Stimulated activated CD8-positive, alpha-beta memory T cell treated with anti-CD3 and anti-CD28 coated beads, Interleukin-7, amount 100 ng/mL, for 48 hours (primary cell): ENCODE measurements around the gene HTT-AS.
A peak's percentile ranks its signal among the peaks of the same experiment; 100 is the strongest.
"Not testable (repeated sequence)": the region's sequence is repeated elsewhere in the genome, so short reads cannot be mapped to it uniquely, and the experiment has no call there.

ENCODE experiments used
- DNase-seq, 2 donors: peaks; one replicate each; pipeline ENCODE4 v3.0.0-alpha.2; 2020; ENCODE audit warnings: low read depth in 1 of 2; ENCODE audit errors: extremely low read depth in 1 of 2

HTT-AS gene

GRCh38 chr4:3074078-3074845 is at the start of gene HTT-AS, which contains the start of gene HTT:
Gene HTT-AS (minus strand): TSS chr4:3074538.
Gene HTT (plus strand): TSS chr4:3074681. CDS start chr4:3074826, 145 bp downstream.
- DNase-seq, result peak; percentile 85 to 95

- no peak for DNase-seq
These were observed 48.9 kb upstream of the HTT-AS start for GRCh38 chr4:3123181-3123671.

- no peak for DNase-seq
These were observed 47.8 kb upstream of the HTT-AS start for GRCh38 chr4:3122081-3122563.

DNA sequence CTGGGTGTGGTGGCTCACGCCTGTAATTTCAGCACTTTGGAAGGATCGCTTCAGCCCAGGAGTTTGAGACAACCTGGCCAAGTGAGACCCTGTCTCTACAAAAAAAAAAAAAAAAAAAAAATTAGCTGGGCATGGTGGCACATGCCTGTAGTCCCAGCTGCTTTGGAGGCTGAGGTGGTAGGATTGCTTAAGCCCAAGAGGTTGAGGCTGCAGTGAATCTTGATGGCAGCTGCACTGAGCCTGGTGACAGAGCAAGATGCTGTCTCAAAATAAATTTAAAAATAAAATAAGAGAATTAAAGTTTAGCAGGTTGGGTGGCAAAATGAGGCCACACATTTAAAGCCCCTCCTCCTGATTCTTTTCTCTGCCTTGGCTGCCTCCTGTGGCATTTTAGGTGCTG is 47.3 kb upstream of the HTT-AS start:
- DNase-seq, result no peak

- DNase-seq, result no peak
These were observed 46.8 kb upstream of the HTT-AS start for GRCh38 chr4:3121110-3121509.

GRCh38 chr4:3119464-3119863 is 45.1 kb upstream of the HTT-AS start:
- no peak for DNase-seq

DNA sequence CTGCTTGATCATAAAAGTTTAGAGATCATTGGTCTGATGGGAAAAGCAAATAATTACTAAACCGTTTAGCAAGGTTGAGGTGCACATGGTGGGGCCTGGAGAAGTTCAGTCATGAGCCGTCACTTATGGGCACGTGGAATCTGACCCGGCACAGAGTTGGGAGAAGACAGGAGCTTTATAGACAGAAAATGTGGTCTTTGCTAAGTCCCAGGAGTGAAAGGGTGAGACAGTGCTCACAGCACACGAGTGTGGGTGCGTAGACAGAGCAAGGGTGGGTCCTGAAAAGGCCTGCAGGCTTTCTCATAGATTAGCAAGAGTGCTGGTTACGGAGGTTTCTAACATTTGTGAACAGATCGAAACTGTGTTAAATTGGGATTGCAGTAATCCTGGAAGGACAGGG is 44.0 kb upstream of the HTT-AS start:
- no peak for DNase-seq

DNA sequence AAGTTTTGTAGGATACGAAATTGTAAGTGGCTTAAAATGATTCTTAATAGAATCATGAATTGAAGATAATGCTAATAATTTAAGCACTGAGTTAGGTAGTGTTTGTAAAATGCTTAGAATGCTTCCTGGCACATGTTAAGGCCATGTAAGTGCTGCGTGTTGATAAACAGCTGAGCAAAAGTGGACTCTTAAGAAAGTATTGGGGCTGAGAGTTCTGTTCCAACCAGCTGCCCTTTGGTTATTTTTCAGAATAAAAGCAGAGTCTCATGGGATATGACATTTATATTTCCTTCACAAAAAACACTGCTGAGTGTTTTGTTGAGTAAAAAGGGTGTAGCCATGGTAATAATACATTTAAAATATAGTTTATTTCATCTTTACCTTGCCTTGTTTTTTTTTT is 42.6 kb upstream of the HTT-AS start:
- no peak for DNase-seq

- DNase-seq, result no peak
These were observed 41.4 kb upstream of the HTT-AS start for GRCh38 chr4:3115637-3116270.

GRCh38 chr4:3114377-3114776 is 40.0 kb upstream of the HTT-AS start:
- no peak for DNase-seq

DNA sequence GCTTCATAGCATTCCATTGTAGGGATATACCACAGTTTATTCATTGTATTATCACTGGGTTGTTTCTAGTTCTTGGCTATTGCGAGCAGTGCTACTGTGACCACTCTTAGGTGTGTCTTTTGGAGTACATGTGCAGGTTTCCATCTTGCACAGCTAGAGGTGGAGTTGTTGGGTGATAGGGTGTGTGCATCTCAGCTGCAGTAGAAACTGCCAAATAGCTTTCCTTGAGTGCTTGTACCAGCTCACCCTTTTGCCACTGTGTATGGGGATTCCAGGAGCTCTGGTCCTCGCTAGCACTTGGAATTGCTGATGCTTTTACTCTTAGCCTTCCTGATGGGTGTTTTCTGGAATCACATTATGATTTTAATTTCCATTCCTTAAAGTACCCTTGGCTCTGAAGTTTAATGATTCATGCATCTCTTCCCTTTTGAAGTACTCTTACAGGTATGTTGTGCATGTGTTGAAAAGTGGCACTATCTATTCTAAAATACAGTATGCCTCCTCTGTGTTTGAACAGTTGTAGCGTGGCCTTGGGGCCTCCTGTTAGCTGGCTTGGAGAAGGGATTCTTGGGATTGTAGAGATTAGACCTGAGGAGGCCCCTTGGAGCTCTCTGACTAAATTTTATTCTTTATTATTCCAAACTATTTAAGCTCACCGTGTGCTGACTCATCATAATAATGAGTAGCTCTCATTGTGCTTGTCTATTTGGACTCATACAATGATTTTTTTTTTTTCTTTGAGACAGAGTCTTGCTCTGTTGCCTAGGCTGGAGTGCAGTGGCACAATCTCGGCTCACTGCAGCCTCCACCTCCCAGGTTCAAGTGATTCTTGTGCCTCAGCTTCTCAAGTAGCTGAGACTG is 38.5 kb upstream of the HTT-AS start:
- no peak for DNase-seq

GRCh38 chr4:3112201-3112600 is 37.9 kb upstream of the HTT-AS start:
- DNase-seq, result no peak

DNA sequence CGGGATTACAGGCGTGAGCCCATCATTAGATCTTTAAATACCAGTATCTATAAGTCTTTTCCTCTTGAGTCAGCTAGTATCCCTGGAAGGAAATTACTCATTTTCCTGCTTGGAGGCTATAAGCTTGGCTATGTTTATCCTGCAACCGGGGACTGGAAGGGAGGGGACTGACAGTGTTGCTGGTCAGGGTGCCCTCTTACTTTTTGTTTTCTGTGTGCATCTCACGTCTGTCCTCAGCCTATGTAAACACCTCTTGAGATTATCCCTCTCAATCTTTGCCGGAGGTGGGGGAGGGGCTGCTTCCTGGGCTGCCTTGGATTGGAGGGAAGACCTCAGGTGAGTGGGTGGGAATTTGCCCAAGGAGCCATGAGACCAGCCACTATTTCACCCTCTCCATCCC is 37.1 kb upstream of the HTT-AS start:
- DNase-seq, result no peak

- no peak for DNase-seq
These were observed 33.9 kb upstream of the HTT-AS start for GRCh38 chr4:3108211-3108610.

DNA sequence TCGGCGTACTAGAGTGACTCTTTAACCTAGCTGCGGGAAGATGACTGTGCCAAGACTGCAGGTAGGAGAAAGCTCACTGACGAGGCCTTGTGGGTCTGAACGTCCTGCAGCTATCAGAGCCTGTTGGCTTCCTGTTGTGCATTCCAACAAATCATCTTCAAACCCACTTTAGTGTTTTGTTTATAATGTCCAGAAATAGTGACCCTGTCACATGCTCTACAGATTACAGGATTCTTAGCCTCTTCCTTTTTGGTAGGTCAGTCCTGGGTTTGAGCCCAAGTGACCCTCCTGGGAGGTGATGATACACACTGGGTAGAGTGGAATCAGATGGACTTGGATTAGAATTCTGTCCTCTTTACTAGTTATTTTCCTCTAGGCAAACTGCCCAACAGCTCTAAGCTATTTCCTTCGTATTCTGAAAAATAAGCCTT is 33.4 kb upstream of the HTT-AS start:
- no peak for DNase-seq

- DNase-seq, result no peak
These were observed 32.9 kb upstream of the HTT-AS start for GRCh38 chr4:3107271-3107670.

DNA sequence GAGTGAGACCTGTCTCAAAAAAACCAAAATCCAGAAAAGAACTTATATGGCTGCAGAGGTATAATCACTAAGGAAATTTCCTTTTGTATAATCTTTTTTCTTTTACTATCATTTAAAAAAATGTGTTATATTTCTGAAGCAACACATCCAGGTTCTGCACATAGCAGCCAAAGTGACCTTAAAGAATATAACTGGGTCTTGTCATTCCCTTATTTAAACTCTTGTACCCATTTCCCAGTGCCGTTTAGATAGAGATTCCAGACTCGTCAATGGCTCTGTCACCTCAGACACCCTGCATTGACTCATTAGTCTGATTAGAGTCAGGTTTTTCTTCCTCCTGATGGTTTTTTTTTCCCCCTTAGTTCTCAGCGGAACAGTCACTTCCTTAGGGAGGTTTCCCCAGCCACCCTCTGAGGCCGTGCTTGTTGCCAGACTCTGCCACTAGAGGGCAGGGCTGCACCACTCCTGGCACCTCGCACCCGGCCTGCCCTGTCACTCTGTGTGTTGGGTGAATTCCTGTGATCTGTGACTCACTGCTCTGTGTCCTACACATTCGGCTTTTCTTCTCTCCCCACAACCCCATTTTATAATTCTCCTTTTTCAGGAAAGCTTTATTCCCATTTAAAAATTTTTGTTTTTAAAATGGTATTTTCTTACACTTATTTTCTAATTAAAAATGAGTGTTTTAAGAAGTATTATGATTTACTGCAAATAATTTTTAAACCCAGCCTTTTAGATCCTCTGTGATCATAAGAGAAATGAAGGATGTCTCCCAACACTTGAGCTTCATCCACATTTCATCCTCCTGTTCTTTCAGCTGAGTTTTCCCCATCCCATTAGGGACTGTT is 32.2 kb upstream of the HTT-AS start:
- DNase-seq, result peak; percentile 78 to 83

GRCh38 chr4:3098346-3098745 is 24.0 kb upstream of the HTT-AS start:
- no peak for DNase-seq

- DNase-seq, result no peak
These were observed 21.9 kb upstream of the HTT-AS start for GRCh38 chr4:3096202-3096601.

DNA sequence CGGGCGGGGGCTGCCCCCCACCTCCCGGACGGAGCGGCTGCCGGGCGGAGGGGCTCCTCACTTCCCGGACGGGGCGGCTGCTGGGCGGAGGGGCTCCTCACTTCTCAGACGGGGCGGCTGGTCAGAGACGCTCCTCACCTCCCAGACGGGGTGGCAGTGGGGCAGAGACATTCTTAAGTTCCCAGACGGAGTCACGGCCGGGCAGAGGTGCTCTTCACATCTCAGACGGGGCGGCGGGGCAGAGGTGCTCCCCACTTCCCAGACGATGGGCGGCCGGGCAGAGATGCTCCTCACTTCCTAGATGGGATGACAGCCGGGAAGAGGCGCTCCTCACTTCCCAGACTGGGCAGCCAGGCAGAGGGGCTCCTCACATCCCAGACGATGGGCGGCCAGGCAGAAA is 20.4 kb upstream of the HTT-AS start:
- DNase-seq, result not testable (repeated sequence)
